Kidney tubule cell (primary cell): ENCODE data around the gene MTMR11.
"Not testable (repeated sequence)": the region's sequence is repeated elsewhere in the genome, so short reads cannot be mapped to it uniquely, and the experiment has no call there.

Source experiments
- DNase-seq: peaks from one replicate; pipeline ENCODE4 v3.0.0-alpha.2; 2018; ENCODE audit warnings: low spot score

MTMR11 gene

GRCh38 chr1:149899460-149900284 lies 37.0 kb downstream of the MTMR11 start, which contains the start of gene BOLA1:
Gene BOLA1, plus strand, starts transcription at chr1:149899568. Its CDS starts 492 bp downstream, at chr1:149900060.
- peak; percentile 88 for DNase-seq

DNA sequence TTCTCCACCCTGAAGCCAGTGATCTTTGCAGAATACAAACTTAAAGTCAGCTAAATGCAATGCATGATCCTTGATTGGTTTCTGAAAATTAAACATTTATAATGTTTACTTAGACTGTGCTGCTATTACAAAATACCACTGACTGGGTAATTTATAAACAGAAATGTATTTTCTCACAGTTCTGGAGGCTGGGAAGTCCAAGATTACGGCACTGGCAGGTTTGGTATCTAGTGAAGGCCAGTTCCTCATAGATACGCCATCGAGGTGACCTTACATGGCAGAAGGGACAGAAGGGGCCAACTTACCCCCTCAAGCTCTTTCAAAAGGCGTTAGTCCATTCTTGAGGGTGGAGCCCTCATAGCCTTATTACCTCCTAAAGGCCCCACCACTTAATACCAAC lies 40.1 kb downstream of the MTMR11 start:
- DNase-seq = no peak

DNA sequence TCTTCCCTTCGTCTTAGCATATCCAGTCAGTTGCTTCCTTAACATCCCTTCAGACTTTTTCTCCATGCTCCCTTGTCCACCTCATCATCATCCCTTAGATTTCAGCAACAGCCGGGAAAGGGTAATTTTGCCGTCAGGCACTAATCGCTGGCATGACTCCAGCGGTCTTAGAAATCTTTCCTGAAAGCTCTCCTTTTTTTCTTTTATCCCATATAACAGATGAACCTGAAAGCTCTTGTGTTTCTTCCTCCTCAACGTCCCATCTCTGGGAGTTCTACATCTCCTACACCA lies 47.7 kb downstream of the MTMR11 start:
- DNase-seq = no peak

DNA sequence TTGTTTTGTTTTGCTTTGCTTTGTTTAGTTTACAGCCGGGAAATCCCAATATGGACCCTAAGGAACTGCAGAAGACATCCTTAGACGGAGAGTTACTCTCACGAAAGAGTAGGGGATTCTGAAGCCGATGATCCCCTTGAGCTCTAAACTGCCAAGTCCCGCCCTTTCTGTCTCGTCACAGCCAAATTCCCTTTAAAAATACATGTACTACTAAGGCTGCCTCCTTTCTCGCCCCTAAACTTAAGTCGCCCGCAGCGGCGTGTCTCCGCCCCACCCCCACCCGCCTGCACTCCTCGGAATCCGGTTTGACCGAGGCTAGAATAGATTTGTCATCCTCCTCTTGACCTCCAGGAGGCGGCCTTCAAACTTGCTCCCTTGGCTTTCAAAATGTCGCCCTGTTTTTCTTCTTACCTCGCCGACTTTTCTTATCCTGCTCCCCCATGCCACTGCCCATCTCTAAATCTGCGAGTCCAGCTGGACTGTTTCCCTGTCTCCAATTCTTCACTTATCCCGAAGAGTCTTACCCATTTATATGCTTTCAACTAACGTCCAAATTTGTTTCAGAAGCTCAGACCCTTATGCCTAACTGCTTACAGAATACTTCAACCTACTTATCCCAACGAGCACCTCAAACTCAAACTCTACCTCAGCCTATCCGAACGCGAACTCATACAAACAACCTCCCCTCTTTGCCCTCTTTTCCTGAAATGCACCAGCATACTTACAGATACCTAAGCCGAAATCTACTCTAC lies 48.3 kb downstream of the MTMR11 start:
- peak; percentile 89 for DNase-seq

DNA sequence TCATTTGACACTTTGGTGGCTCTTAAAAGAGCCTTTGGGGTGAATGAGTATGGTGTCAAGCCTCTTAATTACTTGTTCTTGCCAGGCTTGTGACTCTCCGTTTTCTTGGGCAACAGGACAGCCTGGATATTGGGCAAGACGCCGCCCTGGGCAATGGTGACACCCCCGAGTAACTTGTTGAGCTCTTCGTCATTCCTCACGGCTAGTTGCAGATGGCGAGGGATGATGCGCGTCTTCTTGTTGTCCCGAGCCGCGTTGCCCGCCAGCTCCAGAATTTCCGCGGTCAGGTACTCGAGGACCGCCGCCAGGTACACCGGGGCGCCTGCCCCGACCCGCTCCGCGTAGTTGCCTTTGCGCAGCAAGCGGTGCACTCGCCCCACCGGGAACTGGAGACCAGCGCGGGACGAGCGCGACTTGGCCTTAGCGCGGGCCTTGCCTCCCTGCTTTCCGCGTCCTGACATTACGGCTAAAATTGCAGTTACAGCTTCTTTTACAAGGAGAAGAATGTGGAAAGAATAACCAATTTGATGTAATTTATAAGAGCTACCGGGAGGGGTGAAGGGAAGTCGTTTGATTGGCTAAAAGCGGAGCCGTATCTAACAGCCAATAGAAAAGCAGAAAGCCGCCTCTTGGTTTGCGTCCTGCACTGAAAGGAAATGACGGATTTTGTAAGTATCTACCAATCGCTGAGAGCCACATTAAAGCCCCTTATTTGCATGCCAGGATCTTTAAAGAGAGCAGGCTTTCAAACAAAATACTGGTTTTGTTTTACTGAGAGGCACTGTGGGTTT lies 49.0 kb downstream of the MTMR11 start:
- peak; percentile 99 for DNase-seq

DNA sequence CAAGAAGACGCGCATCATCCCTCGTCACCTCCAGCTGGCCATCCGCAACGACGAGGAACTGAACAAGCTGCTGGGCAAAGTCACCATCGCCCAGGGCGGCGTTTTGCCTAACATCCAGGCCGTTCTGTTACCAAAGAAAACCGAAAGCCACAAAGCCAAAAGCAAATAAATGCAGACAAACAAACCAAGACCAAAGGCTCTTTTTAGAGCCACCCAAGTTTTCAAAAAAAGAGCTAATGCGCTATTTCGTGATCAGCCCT lies 49.6 kb downstream of the MTMR11 start:
- not testable (repeated sequence) for DNase-seq

- DNase-seq = peak; percentile 100
Observed at GRCh38 chr1:149886396-149887195, 50.1 kb downstream of the MTMR11 start.

GRCh38 chr1:149886121-149886395 lies 50.6 kb downstream of the MTMR11 start:
- DNase-seq = not testable (repeated sequence)

- DNase-seq = peak; percentile 80
Observed at GRCh38 chr1:149885339-149886120, 51.1 kb downstream of the MTMR11 start.

DNA sequence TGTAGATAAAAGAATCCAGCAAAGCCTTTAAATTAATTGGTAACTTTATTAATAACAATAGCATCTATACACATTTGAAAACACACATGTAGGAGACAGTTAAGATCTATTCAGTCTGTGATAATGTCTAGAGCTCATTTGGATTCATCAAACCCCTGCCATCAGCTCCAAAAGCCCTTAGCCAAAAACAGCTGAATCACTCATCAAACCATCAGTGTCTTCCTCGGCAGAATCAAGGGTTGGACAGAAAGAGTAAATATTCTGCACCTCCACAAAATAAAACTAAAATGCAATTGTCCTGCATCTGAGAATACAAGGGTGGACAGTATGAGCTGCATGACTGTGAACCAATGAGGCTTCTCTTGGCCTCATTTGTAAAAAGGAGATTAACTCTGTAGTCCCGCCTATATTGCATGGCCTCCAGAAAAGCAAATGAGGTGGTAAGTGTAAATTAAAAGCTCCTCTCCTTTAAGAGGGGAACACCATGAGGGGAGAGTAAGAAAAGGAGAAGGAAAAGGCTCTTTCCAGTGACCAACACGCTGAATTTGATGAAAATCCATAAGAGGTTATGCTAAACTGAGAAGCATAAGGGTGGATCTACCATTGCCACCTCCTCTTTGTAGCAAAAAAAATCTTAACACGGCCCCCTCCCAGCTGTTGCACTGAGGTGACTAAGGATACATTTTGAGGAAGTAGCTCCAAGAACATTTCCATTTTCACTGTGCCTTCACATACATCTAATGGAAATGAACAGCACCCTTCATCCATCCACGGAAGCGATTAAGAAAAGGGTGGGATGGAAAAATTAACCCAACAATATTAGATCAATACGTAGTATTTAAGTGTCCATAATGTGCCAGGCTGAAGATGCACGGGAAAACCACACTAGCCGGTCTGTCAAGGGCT lies 52.0 kb downstream of the MTMR11 start:
- peak; percentile 29 for DNase-seq

- no peak for DNase-seq
Observed at GRCh38 chr1:149883598-149884247, 53.0 kb downstream of the MTMR11 start.

DNA sequence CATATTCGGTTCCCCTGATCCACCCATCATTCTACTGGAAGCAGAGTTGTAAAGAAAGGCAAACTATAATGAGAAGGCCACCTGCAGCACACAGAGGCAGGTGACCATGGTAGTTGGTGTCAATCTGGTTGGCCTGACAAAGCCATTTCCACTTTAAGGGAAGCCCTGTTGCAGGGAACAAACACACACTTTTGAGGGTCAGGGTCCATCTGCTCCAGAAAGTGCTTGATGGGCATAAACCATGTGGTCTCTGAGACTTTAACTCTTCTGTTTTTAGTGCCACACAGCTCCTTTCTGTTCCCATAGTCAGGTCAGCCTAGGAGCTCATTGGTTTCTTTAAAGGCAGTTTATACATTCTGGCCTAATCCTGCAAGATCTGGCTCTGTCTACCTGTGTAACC lies 54.8 kb downstream of the MTMR11 start:
- DNase-seq = no peak

DNA sequence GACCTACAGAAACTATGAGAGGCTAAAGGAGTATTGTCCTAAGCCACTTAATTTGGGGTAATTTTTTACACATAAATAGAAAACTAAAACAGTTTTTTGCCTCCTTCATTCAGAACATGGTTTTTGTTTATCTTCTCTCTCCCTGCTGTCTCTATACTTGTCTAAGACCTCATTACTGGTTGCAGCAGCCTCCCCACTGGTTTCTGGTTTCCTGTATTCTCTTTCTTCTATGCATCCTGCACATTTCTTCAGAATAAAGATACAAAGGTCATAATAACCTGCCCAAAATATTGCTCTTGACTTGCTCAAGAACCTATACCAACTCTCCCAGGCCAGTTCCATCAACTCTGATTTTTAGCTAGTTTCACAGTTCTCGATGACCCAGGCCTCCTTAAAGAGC lies 57.1 kb downstream of the MTMR11 start:
- no peak for DNase-seq
